B cell (primary cell): Measurements from ENCODE around the gene ABHD14A. TPM values are rescaled to one million over a fixed set of nuclear protein-coding genes. Genes with fewer than 3 reads are reported as not detected.
A peak's percentile ranks its signal among the peaks of the same experiment; 100 is the strongest.

ENCODE experiments used
- ATAC-seq: fragments of 200-7000 bp; cut with Tn5 transposase; one replicate; pipeline ENCODE4 v1.10.0; 2021; ENCODE audit warnings: low read depth, mild to moderate bottlenecking, moderate number of reproducible peaks, moderate library complexity
- CTCF ChIA-PET: fragments of 350-600 bp; sonication (Branson Sonifier 250); formaldehyde crosslinking; loops from one replicate; lab custom pipeline; 2021; ENCODE audit warnings: antibody characterized with exemption, inconsistent platforms; lab: Charles Lee
- POLR2A ChIA-PET: fragments of 350-600 bp; sonication (Branson Sonifier 250); formaldehyde crosslinking; loops from one replicate; lab custom pipeline; 2021; ENCODE audit warnings: antibody characterized with exemption; lab: Charles Lee
- DNase-seq: peaks from one replicate; pipeline ENCODE4 v3.0.0; 2013
- H2AFZ ChIP-seq: 2 replicates; pipeline ENCODE4 v1.6.1; 2012; ENCODE audit warnings: mild to moderate bottlenecking, low read depth, low read length; ENCODE audit not compliant: insufficient read depth, poor library complexity, severe bottlenecking
- H3K27ac ChIP-seq, 2 donors: 1 replicate in 1 of 2; 2 replicates in 1 of 2; pipeline ENCODE4 v1.5.1; 2012 to 2013; ENCODE audit warnings: low read length in 2 of 2, mild to moderate bottlenecking in 2 of 2, moderate library complexity in 1 of 2
- H3K27me3 ChIP-seq, 4 experiments: fragments of 200-600 bp in 1 of 4; sonication (generic) in 1 of 4; replicated peaks in 1 of 4; 1 replicate in 2 of 4; 2 replicates in 2 of 4; pipeline versions ENCODE4 v1.6.1 to v1.7.0; 2013 to 2016; ENCODE audit warnings: low read length in 3 of 4, mild to moderate bottlenecking in 2 of 4, mixed read lengths in 1 of 4, moderate library complexity in 1 of 4; ENCODE audit not compliant: insufficient read depth in 4 of 4, control insufficient read depth in 3 of 4; ENCODE audit errors: control extremely low read depth in 1 of 4
- H3K36me3 ChIP-seq, 2 experiments: replicated peaks in 1 of 2; 1 replicate in 1 of 2; 2 replicates in 1 of 2; pipeline versions ENCODE4 v1.6.1 to v1.7.1; 2013; ENCODE audit warnings: low read length in 1 of 2; ENCODE audit not compliant: insufficient read depth in 2 of 2, control insufficient read depth in 1 of 2; ENCODE audit errors: control extremely low read depth in 1 of 2, extremely low read depth in 1 of 2
- H3K4me1 ChIP-seq, 2 donors: fragments of 200-600 bp in 1 of 2; sonication (generic) in 1 of 2; 1 replicate in 1 of 2; 2 replicates in 1 of 2; pipeline versions ENCODE4 v1.5.1 to v1.6.1; 2013 to 2017; ENCODE audit warnings: low read length in 2 of 2; ENCODE audit not compliant: control insufficient read depth in 2 of 2, insufficient read depth in 2 of 2
- H3K4me2 ChIP-seq: replicated peaks from 2 replicates; pipeline ENCODE3; 2012; ENCODE audit warnings: mild to moderate bottlenecking, low read depth, low read length; ENCODE audit not compliant: poor library complexity, severe bottlenecking
- H3K4me3 ChIP-seq, 5 experiments: fragments of 200-600 bp in 1 of 5; sonication (generic) in 1 of 5; 1 replicate in 3 of 5; 2 replicates in 2 of 5; pipeline versions ENCODE4 v1.5.1 to v1.7.0; 2011 to 2016; ENCODE audit warnings: low read length in 4 of 5, mild to moderate bottlenecking in 4 of 5, low read depth in 2 of 5, control low read depth in 1 of 5, moderate library complexity in 1 of 5; ENCODE audit not compliant: insufficient read depth in 1 of 5; ENCODE audit errors: control extremely low read depth in 1 of 5, extremely low read depth in 1 of 5
- H3K79me2 ChIP-seq: fragments of 200-600 bp; sonication (generic); one replicate; pipeline ENCODE4 v1.6.0; 2016; ENCODE audit warnings: low read length; ENCODE audit not compliant: control insufficient read depth, insufficient read depth
- H3K9ac ChIP-seq: fragments of 200-600 bp; sonication (generic); 2 replicates; pipeline ENCODE4 v1.6.1; 2017; ENCODE audit warnings: mild to moderate bottlenecking, low read length, moderate library complexity
- H3K9me3 ChIP-seq, 3 donors: one replicate each; pipeline versions ENCODE4 v1.6.1 to v1.7.1; 2013; ENCODE audit warnings: low read length in 2 of 3; ENCODE audit not compliant: control insufficient read depth in 2 of 3, insufficient read depth in 1 of 3; ENCODE audit errors: control extremely low read depth in 1 of 3
- H4K20me1 ChIP-seq: 2 replicates; pipeline ENCODE4 v1.6.0; 2012; ENCODE audit warnings: mild to moderate bottlenecking, low read length; ENCODE audit not compliant: insufficient read depth, control insufficient read depth, poor library complexity, severe bottlenecking
- H3K27ac Mint-ChIP-seq: one replicate; pipeline ENCODE4 v1.8.0; 2021; ENCODE audit warnings: mixed read lengths
- H3K27me3 Mint-ChIP-seq: one replicate; pipeline ENCODE4 v1.8.0; 2021; ENCODE audit warnings: mixed read lengths
- H3K4me1 Mint-ChIP-seq: one replicate; pipeline ENCODE4 v1.8.0; 2021; ENCODE audit warnings: mixed read lengths
- H3K4me3 Mint-ChIP-seq: one replicate; pipeline ENCODE4 v1.8.0; 2021; ENCODE audit warnings: mixed read lengths
- H3K9me3 Mint-ChIP-seq: one replicate; pipeline ENCODE4 v1.8.0; 2022; ENCODE audit warnings: mixed read lengths; ENCODE audit not compliant: insufficient read depth
- CTCF ChIP-seq: fragments of 200-600 bp; IDR thresholded peaks from one replicate; pipeline ENCODE4 v1.8.0; 2022; ENCODE audit warnings: antibody characterized with exemption, mild to moderate bottlenecking
- EZH2 ChIP-seq: IDR thresholded peaks from 2 replicates; pipeline ENCODE4 v1.6.1; 2012; ENCODE audit warnings: borderline replicate concordance, low read depth, mild to moderate bottlenecking, moderate library complexity, low read length; ENCODE audit not compliant: insufficient read depth, poor library complexity, severe bottlenecking
- WGBS: methylation state at CpG from one replicate; pipeline ENCODE4 v1.1.5; 2013; ENCODE audit warnings: missing lambda C conversion rate; ENCODE audit not compliant: insufficient coverage; 5-methylcytosine and 5-hydroxymethylcytosine counted together
- intact Hi-C: fragments of 100-400 bp; cut with micrococcal nuclease; formaldehyde crosslinking; loops from one replicate; pipeline ENCODE4 v1.10.0; 2022
- polyA plus RNA-seq: library from polyadenylated mRNA; depleted of rRNA; stranded (reverse); fragments of >200 nt; gene quantifications from 2 replicates; pipeline ENCODE4 v1.2.3, GENCODE V29; 2012
- total RNA-seq, 2 donors: library from RNA; stranded (reverse); fragments of 120-200 nt in 1 of 2; gene quantifications; 1 replicate in 1 of 2; 2 replicates in 1 of 2; pipeline versions ENCODE4 v1.2.3 to v1.2.4, GENCODE V29; 2013 to 2022

ABHD14A gene
- total and polyA plus RNA-seq, 2 donors (not counting 1 experiment from before 2014, with no cell fraction given): 11.9 to 28.8 TPM

GRCh38 chr3:51982838-51983577 is 8.1 kb downstream of the ABHD14A start, which contains the start of gene ACY1:
Gene ACY1, plus strand, starts transcription at chr3:51983535. Its CDS starts 530 bp downstream, at chr3:51984065.
- DNase-seq (peak; percentile 72), ATAC-seq (peak; percentile 79)
- no peaks in the 10 kb centered on the region for H3K27me3 Mint-ChIP-seq
- no peaks in the 10 kb centered on the region for H3K9me3 Mint-ChIP-seq
- Histone ChIP-seq H2AFZ (peak within 1 kb of the TSS; percentile 90), H3K27ac (peak within 1 kb of the TSS; percentile 65 to 76), H3K4me1 (peaks cover 10 to 19% of the 10 kb centered on the region in 2 donors), H3K36me3 (peaks cover 0 to 5% of the 10 kb centered on the region in 2 experiments), H3K4me2 (peak within 1 kb of the TSS; percentile 88), H3K9ac (peak within 1 kb of the TSS; percentile 77), H3K27me3 (no peaks in the 10 kb centered on the region), H3K4me3 (peak within 1 kb of the TSS; percentile 47 to 68 (median 58)), H3K79me2 (peaks cover 17% of the 10 kb centered on the region), H4K20me1 (no peaks in the 10 kb centered on the region), H3K9me3 (no peaks in the 10 kb centered on the region)
- WGBS: under 1% methylated on average over 68 of the region's 68 CpGs
- intact Hi-C loops: loop anchor here (1.0 kb wide), 3 partner anchors 9 to 74 kb away; partner anchors contain the start of genes ABHD14B and RPL29
- ChIA-PET POLR2A (interaction anchor here (0.6 to 4.0 kb wide), 7 partner anchors 9 to 1639 kb away, joined by 3 to 25 read pairs (median 6); partner anchors contain the start of genes ABHD14A, ABHD14B, PCBP4 and POC1A), CTCF (interaction anchor here (0.7 to 4.0 kb wide), 14 partner anchors 8 to 465 kb away, joined by 3 to 29 read pairs (median 4); partner anchors contain the start of genes ABHD14A, ABHD14B, RPL29 and RRP9)
- peak within 1 kb of the TSS; percentile 93 for H3K27ac Mint-ChIP-seq
- TF ChIP-seq EZH2 (no peak), CTCF (peak; percentile 46)
- peaks cover 17% of the 10 kb centered on the region for H3K4me1 Mint-ChIP-seq
- H3K4me3 Mint-ChIP-seq: peak within 1 kb of the TSS; percentile 92
